G401 (cell line): Measurements from ENCODE around the gene DOCK8. TPM values are rescaled to one million over a fixed set of nuclear protein-coding genes. Genes with fewer than 3 reads are reported as not detected.

ENCODE experiments used
- DNase-seq: peaks from one replicate; pipeline ENCODE4 v3.0.0-alpha.2; 2015; ENCODE audit warnings: low spot score
- in situ Hi-C: cut with HindIII; loops from 2 replicates; pipeline ENCODE4 v1.10.0; 2016; ENCODE audit warnings: low sequenced_read_pairs, mixed read lengths
- total RNA-seq: library from RNA; depleted of rRNA; stranded (reverse); fragments of >200 nt; shearing (Covaris generic); gene quantifications from 2 replicates; pipeline ENCODE4 v1.2.3, GENCODE V29; 2014

The DOCK8 gene
- total RNA-seq, 1 experiment from 2014 or later, result not detected

- DNase-seq, result no peak
- in situ Hi-C loops, result no loop called here
Observed at GRCh38 chr9:438961-439768, 224.5 kb downstream of the DOCK8 start.

GRCh38 chr9:441126-441525 lies 226.5 kb downstream of the DOCK8 start:
- in situ Hi-C loops, result no loop called here
- no peak for DNase-seq

GRCh38 chr9:444528-444927 lies 229.9 kb downstream of the DOCK8 start:
- DNase-seq, result no peak
- in situ Hi-C loops, result no loop called here

- no peak for DNase-seq
- in situ Hi-C loops, result no loop called here
Observed at GRCh38 chr9:445033-445432, 230.4 kb downstream of the DOCK8 start.

GRCh38 chr9:446074-446699 lies 231.5 kb downstream of the DOCK8 start:
- DNase-seq, result no peak
- in situ Hi-C loops, result no loop called here

GRCh38 chr9:447230-448025 lies 232.8 kb downstream of the DOCK8 start:
- DNase-seq, result no peak
- in situ Hi-C loops, result no loop called here

- in situ Hi-C loops, result no loop called here
- DNase-seq, result no peak
Observed at GRCh38 chr9:450057-450456, 235.4 kb downstream of the DOCK8 start.

- DNase-seq, result no peak
- in situ Hi-C loops, result no loop called here
Observed at GRCh38 chr9:450561-450960, 235.9 kb downstream of the DOCK8 start.

- in situ Hi-C loops, result no loop called here
- no peak for DNase-seq
Observed at GRCh38 chr9:453832-454231, 239.2 kb downstream of the DOCK8 start.

GRCh38 chr9:456365-456764 lies 241.7 kb downstream of the DOCK8 start:
- in situ Hi-C loops, result no loop called here

GRCh38 chr9:458590-458989 lies 243.9 kb downstream of the DOCK8 start:
- DNase-seq, result no peak
- in situ Hi-C loops, result no loop called here

More at GRCh38 chr9:456365-456764, 241.7 kb downstream of the DOCK8 start:
- no peak for DNase-seq

GRCh38 chr9:459491-460444 lies 245.1 kb downstream of the DOCK8 start:
- in situ Hi-C loops, result no loop called here
- no peak for DNase-seq

GRCh38 chr9:462121-462520 lies 247.5 kb downstream of the DOCK8 start:
- in situ Hi-C loops, result no loop called here
- no peak for DNase-seq

- in situ Hi-C loops, result no loop called here
- DNase-seq, result peak; percentile 31
Observed at GRCh38 chr9:462606-463005, 247.9 kb downstream of the DOCK8 start.

- in situ Hi-C loops, result no loop called here
- DNase-seq, result no peak
Observed at GRCh38 chr9:463455-464171, 248.9 kb downstream of the DOCK8 start.

GRCh38 chr9:466747-467146 lies 252.1 kb downstream of the DOCK8 start:
- in situ Hi-C loops, result no loop called here
- DNase-seq, result no peak

- in situ Hi-C loops, result no loop called here
- DNase-seq, result peak; percentile 42
Observed at GRCh38 chr9:468766-469426, 254.2 kb downstream of the DOCK8 start.
